ENCODE measurements around the gene HAGHL.

- TF ChIP-seq CTCF (IDR thresholded peaks at IDR 0.05 in 8 of 11, conservative IDR thresholded peaks at IDR 0.05 in 3 of 11): no peak
- no peak for TF ChIP-seq POLR2AphosphoS5 (IDR thresholded peaks at IDR 0.05)
- TF ChIP-seq POLR2A (IDR thresholded peaks at IDR 0.05): no peak
Observed at GRCh38 chr16:708959-709358, 17.9 kb upstream of the HAGHL start.

Data from spleen (tissue), 7 donors.